Measurements from ENCODE around the gene OXA1L. TPM values are rescaled to one million over a fixed set of nuclear protein-coding genes. Genes with fewer than 3 reads are reported as not detected.

The OXA1L gene
- polyA plus RNA-seq, 3 donors = 61.2 to 264 (median 86.9) TPM

DNA sequence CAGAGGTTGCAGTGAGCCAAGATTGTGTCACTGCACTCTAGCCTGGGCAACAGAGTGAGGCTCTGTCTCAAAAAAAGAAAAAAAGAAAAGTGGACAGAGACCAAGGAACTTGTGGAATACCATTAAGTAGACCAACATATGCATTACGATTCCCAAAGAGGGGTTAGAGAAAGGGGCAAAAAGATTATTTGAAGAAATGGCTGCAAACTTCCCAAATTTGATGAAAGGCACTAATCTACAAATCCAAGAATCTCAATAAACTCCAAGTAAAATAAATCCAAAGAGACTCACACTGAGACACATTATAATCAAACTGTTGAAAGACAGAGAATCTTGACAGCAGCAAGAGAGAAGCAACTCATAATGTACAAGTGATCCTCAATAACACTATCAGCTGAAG lies 4.8 kb upstream of the OXA1L start:
- H3K4me1 ChIP-seq (ENCODE audit: control insufficient read depth in 1 of 2, insufficient read depth in 2 of 2, low read length in 2 of 2) = peaks cover 6 to 8% of the 10 kb centered on the region in 2 donors
- H3K9me3 ChIP-seq (replicated peaks in 1 of 2; ENCODE audit: control insufficient read depth in 1 of 2, insufficient read depth in 1 of 2, low read length in 2 of 2) = peaks cover 8 to 10% of the 10 kb centered on the region in 2 donors
- no peak overlapping the region for H3K9ac ChIP-seq (ENCODE audit: insufficient read depth, low read length, poor library complexity, severe bottlenecking)
- peaks cover 8 to 18% of the 10 kb centered on the region in 2 donors for H3K36me3 Mint-ChIP-seq
- no peak overlapping the region for H3K4me3 Mint-ChIP-seq
- no peak overlapping the region for H3K27ac Mint-ChIP-seq
- H3K4me1 Mint-ChIP-seq = peaks cover 6% of the 10 kb centered on the region
- H3K4me2 ChIP-seq (replicated peaks; ENCODE audit: extremely low read depth, low read length, poor library complexity, severe bottlenecking) = no peak overlapping the region
- peaks cover 2% of the 10 kb centered on the region for H3K79me2 ChIP-seq (ENCODE audit: insufficient read depth, low read length)
- H3K9me3 Mint-ChIP-seq = peaks cover 9 to 18% (median 16%) of the 10 kb centered on the region in 7 donors
- no peak for DNase-seq
- no peak overlapping the region for H2AFZ ChIP-seq (ENCODE audit: insufficient read depth, low read depth, low read length, poor library complexity, severe bottlenecking)
- intact Hi-C loops (cut with micrococcal nuclease) = loop anchor here in 1 of 2 donors (10.0 kb wide), 1 partner anchor 53 kb away; the partner anchor contains the start of gene SLC7A7
- H4K20me1 ChIP-seq (ENCODE audit: insufficient read depth, low read length) = no peaks in the 10 kb centered on the region
- WGBS (ENCODE audit: insufficient coverage) = no CpG with 5 or more reads among the region's 1 CpG
- TF ChIP-seq, protein P1, sequence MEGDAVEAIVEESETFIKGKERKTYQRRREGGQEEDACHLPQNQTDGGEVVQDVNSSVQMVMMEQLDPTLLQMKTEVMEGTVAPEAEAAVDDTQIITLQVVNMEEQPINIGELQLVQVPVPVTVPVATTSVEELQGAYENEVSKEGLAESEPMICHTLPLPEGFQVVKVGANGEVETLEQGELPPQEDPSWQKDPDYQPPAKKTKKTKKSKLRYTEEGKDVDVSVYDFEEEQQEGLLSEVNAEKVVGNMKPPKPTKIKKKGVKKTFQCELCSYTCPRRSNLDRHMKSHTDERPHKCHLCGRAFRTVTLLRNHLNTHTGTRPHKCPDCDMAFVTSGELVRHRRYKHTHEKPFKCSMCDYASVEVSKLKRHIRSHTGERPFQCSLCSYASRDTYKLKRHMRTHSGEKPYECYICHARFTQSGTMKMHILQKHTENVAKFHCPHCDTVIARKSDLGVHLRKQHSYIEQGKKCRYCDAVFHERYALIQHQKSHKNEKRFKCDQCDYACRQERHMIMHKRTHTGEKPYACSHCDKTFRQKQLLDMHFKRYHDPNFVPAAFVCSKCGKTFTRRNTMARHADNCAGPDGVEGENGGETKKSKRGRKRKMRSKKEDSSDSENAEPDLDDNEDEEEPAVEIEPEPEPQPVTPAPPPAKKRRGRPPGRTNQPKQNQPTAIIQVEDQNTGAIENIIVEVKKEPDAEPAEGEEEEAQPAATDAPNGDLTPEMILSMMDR (IDR thresholded peaks at IDR 0.05) = no peak
- no peak overlapping the region for H3K4me3 ChIP-seq (replicated peaks in 1 of 3; ENCODE audit: low read depth in 2 of 3, low read length in 3 of 3)
- H3K27ac ChIP-seq (ENCODE audit: low read depth in 1 of 2, low read length in 2 of 2) = no peak overlapping the region
- H3K36me3 ChIP-seq (replicated peaks in 1 of 2; ENCODE audit: control insufficient read depth in 1 of 2, insufficient read depth in 2 of 2, low read length in 2 of 2) = no peaks in the 10 kb centered on the region
- H3K27me3 ChIP-seq (ENCODE audit: control insufficient read depth in 2 of 2, insufficient read depth in 2 of 2, low read length in 2 of 2) = no peaks in the 10 kb centered on the region
- peaks cover 1 to 2% (median 1%) of the 10 kb centered on the region in 3 donors for H3K27me3 Mint-ChIP-seq (ENCODE audit: low read depth in 3 of 3)

DNA sequence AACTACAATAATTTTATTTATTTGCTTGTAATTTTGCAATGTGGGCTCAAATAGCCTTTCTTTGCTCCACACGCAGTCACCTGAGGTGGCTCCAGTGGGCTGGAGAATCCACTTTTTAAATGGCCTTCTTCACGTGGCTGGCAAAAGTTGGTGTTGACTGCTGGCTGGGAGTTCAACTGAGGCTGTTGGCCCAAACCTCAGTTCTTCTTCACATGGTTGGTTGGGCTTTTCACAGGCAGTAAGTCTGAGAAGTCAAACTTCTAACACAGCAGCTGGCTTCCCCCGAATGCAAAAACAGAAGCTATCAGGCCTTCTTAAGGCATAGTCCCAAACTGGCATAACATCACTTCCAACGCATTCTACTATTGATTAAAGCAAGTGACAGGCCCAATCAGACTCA lies 2.1 kb upstream of the OXA1L start:
- intact Hi-C loops (cut with micrococcal nuclease) = loop anchor here in 1 of 2 donors (10.0 kb wide), 1 partner anchor 50 kb away; the partner anchor contains the start of gene SLC7A7
- no peak overlapping the region for H3K4me3 Mint-ChIP-seq

More for the DNA sequence above, 2.1 kb upstream of the OXA1L start:
- H3K9me3 ChIP-seq (replicated peaks in 1 of 2; ENCODE audit: control insufficient read depth in 1 of 2, insufficient read depth in 1 of 2, low read length in 2 of 2) = peaks cover 8 to 10% of the 10 kb centered on the region in 2 donors
- peaks cover 8 to 15% of the 10 kb centered on the region in 2 donors for H3K36me3 ChIP-seq (replicated peaks in 1 of 2; ENCODE audit: control insufficient read depth in 1 of 2, insufficient read depth in 2 of 2, low read length in 2 of 2)
- peaks cover 9 to 18% (median 16%) of the 10 kb centered on the region in 7 donors for H3K9me3 Mint-ChIP-seq
- H4K20me1 ChIP-seq (ENCODE audit: insufficient read depth, low read length) = peaks cover 21% of the 10 kb centered on the region
- H3K79me2 ChIP-seq (ENCODE audit: insufficient read depth, low read length) = peaks cover 29% of the 10 kb centered on the region
- no peak overlapping the region for H3K27ac ChIP-seq (ENCODE audit: low read depth in 1 of 2, low read length in 2 of 2)
- H3K27me3 ChIP-seq (ENCODE audit: control insufficient read depth in 2 of 2, insufficient read depth in 2 of 2, low read length in 2 of 2) = no peaks in the 10 kb centered on the region
- peaks cover 19 to 33% of the 10 kb centered on the region in 2 donors for H3K36me3 Mint-ChIP-seq
- DNase-seq = no peak
- H3K4me1 Mint-ChIP-seq = peaks cover 26% of the 10 kb centered on the region
- H3K4me3 ChIP-seq (replicated peaks in 1 of 3; ENCODE audit: low read depth in 2 of 3, low read length in 3 of 3) = no peak overlapping the region
- 100% methylated on average over 1 of the region's 4 CpGs for WGBS (ENCODE audit: insufficient coverage)
- H2AFZ ChIP-seq (ENCODE audit: insufficient read depth, low read depth, low read length, poor library complexity, severe bottlenecking) = no peak overlapping the region
- peaks cover 1 to 2% (median 1%) of the 10 kb centered on the region in 3 donors for H3K27me3 Mint-ChIP-seq (ENCODE audit: low read depth in 3 of 3)
- H3K4me2 ChIP-seq (replicated peaks; ENCODE audit: extremely low read depth, low read length, poor library complexity, severe bottlenecking) = no peak overlapping the region
- H3K4me1 ChIP-seq (ENCODE audit: control insufficient read depth in 1 of 2, insufficient read depth in 2 of 2, low read length in 2 of 2) = peaks cover 20 to 25% of the 10 kb centered on the region in 2 donors
- no peak overlapping the region for H3K9ac ChIP-seq (ENCODE audit: insufficient read depth, low read length, poor library complexity, severe bottlenecking)
- TF ChIP-seq, protein P1 (IDR thresholded peaks at IDR 0.05) = no peak
- no peak overlapping the region for H3K27ac Mint-ChIP-seq
